NCI-H524 treated with DMSO at 0.1 percent for 48 hours (cell line): ENCODE data around the gene VTI1A.

Experiments
- DNase-seq: peaks from one replicate; lab custom pipeline; 2025; lab: John Stamatoyannopoulos, UW

Gene VTI1A

GRCh38 chr10:112679392-112679791 lies 232.4 kb downstream of the VTI1A start:
- DNase-seq, result no peak

- no peak for DNase-seq
Observed at GRCh38 chr10:112680586-112680985, 233.6 kb downstream of the VTI1A start.

- no peak for DNase-seq
Observed at GRCh38 chr10:112687647-112688046, 240.6 kb downstream of the VTI1A start.

DNA sequence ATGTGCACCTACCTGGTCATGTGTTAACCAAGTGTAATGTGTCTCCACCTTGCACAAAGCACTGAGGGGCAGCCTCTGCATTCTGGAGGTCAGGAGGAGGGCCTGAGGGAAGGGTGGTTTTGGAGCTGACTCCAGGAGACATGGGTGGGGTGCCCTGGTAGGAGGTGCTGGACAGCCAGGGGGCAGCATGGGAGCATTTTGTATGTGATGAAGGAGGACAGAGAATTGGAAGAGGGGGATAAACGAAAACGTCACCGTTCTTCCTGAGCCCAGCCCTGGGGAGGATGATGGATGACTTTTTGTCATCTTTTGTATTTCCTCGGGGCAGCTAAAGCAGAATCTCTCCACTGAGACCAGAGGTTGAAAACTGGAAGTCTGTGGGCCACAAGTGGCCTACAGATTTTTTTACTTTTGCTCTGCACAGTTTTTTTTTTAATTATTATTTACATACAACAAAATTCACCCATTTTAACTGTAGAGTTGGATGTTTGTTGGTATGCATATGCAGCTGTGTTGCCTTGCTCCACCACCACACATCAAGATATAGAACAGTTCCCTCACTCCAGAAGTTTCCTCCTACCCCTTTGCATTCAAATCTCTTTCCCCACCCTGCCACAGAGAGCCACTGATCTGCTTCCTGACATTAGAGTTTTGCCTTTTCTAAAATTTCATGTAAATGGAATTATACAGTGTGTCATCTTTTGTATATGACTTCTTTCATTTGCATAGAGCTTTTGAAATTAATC lies 242.5 kb downstream of the VTI1A start:
- no peak for DNase-seq

- DNase-seq, result no peak
Observed at GRCh38 chr10:112695539-112695938, 248.5 kb downstream of the VTI1A start.

DNA sequence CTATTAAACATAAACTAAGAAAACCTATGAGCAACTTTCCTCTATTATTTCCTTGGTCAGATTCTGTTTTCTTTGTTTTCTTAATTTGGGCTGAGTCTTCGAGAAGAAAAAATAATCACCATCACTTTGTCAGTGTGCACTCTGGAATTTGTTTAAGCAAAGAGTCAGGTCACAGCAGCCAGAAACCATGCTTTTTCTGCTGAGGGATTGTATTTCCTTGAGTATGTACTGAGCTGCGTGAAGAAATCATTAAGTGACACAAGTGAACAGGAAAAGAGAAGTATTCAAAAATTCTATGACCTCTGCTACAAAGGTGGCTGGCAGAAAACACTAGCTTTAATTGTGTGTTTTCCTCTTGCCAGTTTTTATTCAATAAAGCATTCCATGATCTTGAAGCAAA lies 249.6 kb downstream of the VTI1A start:
- DNase-seq, result no peak

- no peak for DNase-seq
Observed at GRCh38 chr10:112698133-112698817, 251.3 kb downstream of the VTI1A start.

- no peak for DNase-seq
Observed at GRCh38 chr10:112698818-112699164, 251.8 kb downstream of the VTI1A start.

GRCh38 chr10:112700215-112700671 lies 253.2 kb downstream of the VTI1A start:
- DNase-seq, result no peak

GRCh38 chr10:112701211-112701877 lies 254.3 kb downstream of the VTI1A start:
- DNase-seq, result no peak

DNA sequence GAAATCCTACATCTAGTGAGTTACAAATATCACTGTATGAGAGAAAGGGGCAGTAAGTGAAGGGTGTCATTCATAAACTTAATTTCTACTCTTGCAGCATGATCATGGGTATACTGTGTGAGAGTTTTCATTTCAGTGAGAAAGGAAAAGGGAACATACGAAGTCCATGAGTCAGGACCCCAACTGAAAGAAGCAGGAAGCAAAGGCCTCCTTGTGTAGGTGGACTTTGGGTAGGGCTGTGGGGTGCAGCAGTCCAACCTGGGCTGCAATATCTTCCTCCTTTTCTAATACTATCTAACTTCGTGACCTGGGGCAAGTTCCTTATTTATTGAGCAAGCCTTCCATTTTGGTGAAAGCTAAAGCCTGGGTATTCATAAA lies 254.9 kb downstream of the VTI1A start:
- DNase-seq, result no peak

DNA sequence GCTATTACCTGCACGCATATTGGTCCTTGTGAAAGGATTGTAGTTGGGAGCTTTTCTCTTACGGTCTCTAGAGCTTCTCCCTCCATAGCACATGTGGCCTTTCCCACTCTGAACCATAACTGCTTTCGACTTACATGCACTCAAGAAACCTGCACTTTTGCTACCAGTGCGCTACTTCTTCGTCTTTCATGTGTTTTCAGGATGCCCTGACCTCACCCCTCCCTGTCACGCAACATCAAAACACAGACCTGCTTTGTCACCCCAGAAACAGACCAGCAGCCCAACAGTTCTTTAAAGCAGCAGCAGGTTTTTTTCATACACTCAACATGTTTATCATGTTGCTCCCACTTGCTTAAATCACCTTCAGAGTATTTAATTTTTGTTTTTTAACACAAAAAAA lies 259.6 kb downstream of the VTI1A start:
- DNase-seq, result no peak

DNA sequence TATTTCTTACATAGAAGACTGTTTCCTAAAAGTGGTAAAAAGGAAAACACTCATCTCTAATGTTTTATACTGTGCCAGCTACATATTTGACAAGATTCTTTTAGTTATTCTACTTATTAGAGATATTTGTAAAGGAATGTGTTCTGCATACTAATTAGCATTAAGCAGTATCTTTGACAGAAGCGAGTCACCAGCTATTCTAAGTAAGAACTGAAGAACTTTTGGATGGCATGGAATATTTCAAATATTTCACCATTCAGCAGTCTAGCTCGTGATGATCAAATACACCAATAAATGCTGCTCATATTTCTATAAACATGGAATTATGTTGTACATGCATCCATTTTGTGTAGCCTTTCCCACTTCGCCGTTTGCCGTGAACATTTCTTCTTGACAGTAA lies 261.4 kb downstream of the VTI1A start:
- DNase-seq, result no peak

GRCh38 chr10:112710528-112710927 lies 263.5 kb downstream of the VTI1A start:
- DNase-seq, result no peak

- no peak for DNase-seq
Observed at GRCh38 chr10:112711366-112711765, 264.4 kb downstream of the VTI1A start.

DNA sequence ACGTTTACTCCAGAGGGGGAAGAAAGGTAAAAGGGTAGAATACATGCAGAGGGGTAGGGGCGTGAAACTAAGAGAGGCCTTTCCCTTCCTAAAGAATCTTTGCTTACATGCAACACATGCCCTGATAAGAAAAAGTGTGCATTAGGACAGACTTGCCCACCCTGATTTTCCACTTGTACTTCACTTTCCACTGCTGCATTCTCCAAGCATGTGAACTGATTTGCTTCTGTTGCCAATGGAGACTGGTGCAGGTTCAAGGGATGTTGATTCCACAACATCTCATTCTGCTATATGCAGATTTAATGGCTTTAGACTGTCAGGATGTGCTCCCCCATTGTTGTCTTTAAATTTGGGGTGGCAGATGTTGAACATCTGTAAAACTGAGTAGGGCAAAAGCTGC lies 265.5 kb downstream of the VTI1A start:
- DNase-seq, result no peak

DNA sequence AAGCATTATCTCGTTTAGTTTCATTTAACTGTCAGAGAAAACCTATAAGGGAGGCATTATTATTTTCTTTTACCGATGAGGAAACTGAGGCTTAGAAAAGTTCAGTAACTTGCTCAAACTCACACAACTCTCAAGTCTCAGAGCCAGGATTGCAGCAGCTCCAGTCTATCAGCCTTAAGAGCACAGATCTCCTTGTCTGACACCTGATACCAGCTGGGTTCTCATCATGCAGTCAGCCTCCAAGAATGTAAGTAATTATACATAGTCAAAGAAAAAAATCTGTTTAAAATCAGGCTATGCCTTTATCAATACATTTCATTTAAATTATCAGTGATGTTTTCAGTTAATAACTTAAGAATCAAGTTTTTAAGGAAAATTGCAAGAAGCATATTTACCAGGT lies 266.4 kb downstream of the VTI1A start:
- DNase-seq, result no peak

GRCh38 chr10:112715581-112715980 lies 268.6 kb downstream of the VTI1A start:
- no peak for DNase-seq

- no peak for DNase-seq
Observed at GRCh38 chr10:112716076-112716475, 269.1 kb downstream of the VTI1A start.

- DNase-seq, result no peak
Observed at GRCh38 chr10:112716924-112717413, 270.0 kb downstream of the VTI1A start.

GRCh38 chr10:112720178-112720577 lies 273.2 kb downstream of the VTI1A start:
- DNase-seq, result no peak

DNA sequence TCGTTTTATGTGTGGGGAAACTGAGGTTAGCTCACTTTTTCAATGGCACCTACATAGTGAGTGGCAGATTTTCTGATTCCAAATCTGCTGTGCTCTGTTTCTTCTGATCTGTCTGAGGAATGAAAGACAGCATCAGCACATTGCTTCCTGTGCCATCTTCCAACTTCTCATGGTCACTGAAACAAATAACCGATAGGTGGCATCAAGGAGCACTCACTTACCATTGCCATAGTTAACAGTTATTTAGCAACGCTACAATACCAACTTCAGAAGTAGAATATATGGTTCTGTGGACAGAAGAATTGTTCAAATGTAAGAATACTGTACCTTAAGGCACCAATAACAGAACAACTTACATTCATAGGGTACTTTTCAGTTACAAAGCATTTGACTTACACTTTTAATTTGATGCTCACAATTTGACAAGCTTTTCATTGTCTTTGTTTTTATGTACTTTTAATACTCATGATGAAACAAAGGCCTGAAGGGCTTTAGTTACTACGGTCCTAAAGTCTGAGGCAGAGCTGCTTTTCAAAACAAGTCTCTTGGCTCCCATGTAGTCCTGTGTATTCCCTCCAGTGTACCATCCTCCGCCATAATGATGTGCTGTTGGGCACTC lies 274.2 kb downstream of the VTI1A start:
- DNase-seq, result no peak

GRCh38 chr10:112722758-112723157 lies 275.7 kb downstream of the VTI1A start:
- no peak for DNase-seq
